Measurements from ENCODE around the gene CREBRF.
"Not testable (repeated sequence)": the region's sequence is repeated elsewhere in the genome, so short reads cannot be mapped to it uniquely, and the experiment has no call there.

CREBRF gene

GRCh38 chr5:173039964-173040363 is 16.2 kb upstream of the CREBRF start:
- Histone ChIP-seq H3K9me3 (ENCODE audit: insufficient read depth, low read depth, low read length) (no peaks in the 10 kb centered on the region; the same call in 1 of the 2 replicates), H3K4me3 (ENCODE audit: low read length) (no peak overlapping the region), H3K36me3 (ENCODE audit: insufficient read depth, low read depth, low read length) (peaks cover under 1% of the 10 kb centered on the region; the same call in 1 of the 2 replicates), H3K27ac (ENCODE audit: low read length) (no peak overlapping the region), H3K27me3 (ENCODE audit: insufficient read depth, low read length) (no peaks in the 10 kb centered on the region), H3K4me1 (ENCODE audit: insufficient read depth, low read length) (no peaks in the 10 kb centered on the region), H3K9ac (ENCODE audit: low read depth, low read length) (no peak overlapping the region)

GRCh38 chr5:173041881-173042762 is 14.0 kb upstream of the CREBRF start:
- H3K36me3 ChIP-seq (ENCODE audit: insufficient read depth, low read depth, low read length), result no peaks in the 10 kb centered on the region
- no peaks in the 10 kb centered on the region; the same call in 1 of the 2 replicates for H3K9me3 ChIP-seq (ENCODE audit: insufficient read depth, low read depth, low read length)
- H3K27ac ChIP-seq (ENCODE audit: low read length), result no peak overlapping the region
- H3K4me3 ChIP-seq (ENCODE audit: low read length), result no peak overlapping the region
- H3K9ac ChIP-seq (ENCODE audit: low read depth, low read length), result no peak overlapping the region; the same call in 1 of the 2 replicates
- H3K4me1 ChIP-seq (ENCODE audit: insufficient read depth, low read length), result no peaks in the 10 kb centered on the region
- no peaks in the 10 kb centered on the region for H3K27me3 ChIP-seq (ENCODE audit: insufficient read depth, low read length)

- Histone ChIP-seq H3K27me3 (ENCODE audit: insufficient read depth, low read length) (no peaks in the 10 kb centered on the region), H3K9me3 (ENCODE audit: insufficient read depth, low read depth, low read length) (no peaks in the 10 kb centered on the region; the same call in 1 of the 2 replicates), H3K9ac (ENCODE audit: low read depth, low read length) (no peak overlapping the region), H3K27ac (ENCODE audit: low read length) (no peak overlapping the region), H3K36me3 (ENCODE audit: insufficient read depth, low read depth, low read length) (no peaks in the 10 kb centered on the region), H3K4me1 (ENCODE audit: insufficient read depth, low read length) (no peaks in the 10 kb centered on the region), H3K4me3 (ENCODE audit: low read length) (no peak overlapping the region)
These were observed 13.4 kb upstream of the CREBRF start for GRCh38 chr5:173042763-173043107.

GRCh38 chr5:173045474-173045873 is 10.7 kb upstream of the CREBRF start:
- Histone ChIP-seq H3K4me1 (ENCODE audit: insufficient read depth, low read length) (no peaks in the 10 kb centered on the region), H3K27ac (ENCODE audit: low read length) (no peak overlapping the region), H3K9me3 (ENCODE audit: insufficient read depth, low read depth, low read length) (no peaks in the 10 kb centered on the region), H3K9ac (ENCODE audit: low read depth, low read length) (no peak overlapping the region), H3K36me3 (ENCODE audit: insufficient read depth, low read depth, low read length) (no peaks in the 10 kb centered on the region), H3K27me3 (ENCODE audit: insufficient read depth, low read length) (peaks cover 7% of the 10 kb centered on the region; the same call in 1 of the 2 replicates), H3K4me3 (ENCODE audit: low read length) (no peak overlapping the region)

GRCh38 chr5:173047096-173047837 is 8.9 kb upstream of the CREBRF start:
- not testable (repeated sequence) for H3K9ac ChIP-seq (ENCODE audit: low read depth, low read length); H3K27ac ChIP-seq (ENCODE audit: low read length); H3K9me3 ChIP-seq (ENCODE audit: insufficient read depth, low read depth, low read length); H3K4me1 ChIP-seq (ENCODE audit: insufficient read depth, low read length); H3K4me3 ChIP-seq (ENCODE audit: low read length); H3K36me3 ChIP-seq (ENCODE audit: insufficient read depth, low read depth, low read length)
- H3K27me3 ChIP-seq (ENCODE audit: insufficient read depth, low read length), result peaks cover 14% of the 10 kb centered on the region; the same call in 1 of the 2 replicates

GRCh38 chr5:173047838-173048105 is 8.4 kb upstream of the CREBRF start:
- Histone ChIP-seq H3K27ac (ENCODE audit: low read length) (no peak overlapping the region), H3K9me3 (ENCODE audit: insufficient read depth, low read depth, low read length) (no peaks in the 10 kb centered on the region), H3K27me3 (ENCODE audit: insufficient read depth, low read length) (peaks cover 14% of the 10 kb centered on the region; the same call in 1 of the 2 replicates), H3K4me1 (ENCODE audit: insufficient read depth, low read length) (no peaks in the 10 kb centered on the region), H3K9ac (ENCODE audit: low read depth, low read length) (no peak overlapping the region), H3K36me3 (ENCODE audit: insufficient read depth, low read depth, low read length) (no peaks in the 10 kb centered on the region), H3K4me3 (ENCODE audit: low read length) (no peak overlapping the region)

GRCh38 chr5:173050791-173051190 is 5.4 kb upstream of the CREBRF start:
- no peaks in the 10 kb centered on the region for H3K9me3 ChIP-seq (ENCODE audit: insufficient read depth, low read depth, low read length)
- no peak overlapping the region for H3K9ac ChIP-seq (ENCODE audit: low read depth, low read length)
- H3K4me1 ChIP-seq (ENCODE audit: insufficient read depth, low read length), result no peaks in the 10 kb centered on the region
- no peak overlapping the region for H3K4me3 ChIP-seq (ENCODE audit: low read length)
- no peaks in the 10 kb centered on the region for H3K36me3 ChIP-seq (ENCODE audit: insufficient read depth, low read depth, low read length)
- H3K27ac ChIP-seq (ENCODE audit: low read length), result no peak overlapping the region
- peaks cover 14% of the 10 kb centered on the region; the same call in 1 of the 2 replicates for H3K27me3 ChIP-seq (ENCODE audit: insufficient read depth, low read length)

- Histone ChIP-seq H3K4me3 (ENCODE audit: low read length) (no peak overlapping the region), H3K27ac (ENCODE audit: low read length) (no peak overlapping the region), H3K36me3 (ENCODE audit: insufficient read depth, low read depth, low read length) (no peaks in the 10 kb centered on the region), H3K9me3 (ENCODE audit: insufficient read depth, low read depth, low read length) (no peaks in the 10 kb centered on the region), H3K4me1 (ENCODE audit: insufficient read depth, low read length) (no peaks in the 10 kb centered on the region), H3K9ac (ENCODE audit: low read depth, low read length) (no peak overlapping the region), H3K27me3 (ENCODE audit: insufficient read depth, low read length) (peaks cover 14% of the 10 kb centered on the region; the same call in 1 of the 2 replicates)
These were observed 4.4 kb upstream of the CREBRF start for GRCh38 chr5:173051746-173052145.

- H3K4me1 ChIP-seq (ENCODE audit: insufficient read depth, low read length), result 0 out of 2 replicates have a peak, but pooled peaks cover 1% of the 10 kb centered on the region
- H3K27me3 ChIP-seq (ENCODE audit: insufficient read depth, low read length), result peaks cover 14% of the 10 kb centered on the region; the same call in 1 of the 2 replicates
- no peak overlapping the region for H3K27ac ChIP-seq (ENCODE audit: low read length)
- H3K4me3 ChIP-seq (ENCODE audit: low read length), result no peak overlapping the region
- no peaks in the 10 kb centered on the region for H3K9me3 ChIP-seq (ENCODE audit: insufficient read depth, low read depth, low read length)
- no peaks in the 10 kb centered on the region for H3K36me3 ChIP-seq (ENCODE audit: insufficient read depth, low read depth, low read length)
- no peak overlapping the region for H3K9ac ChIP-seq (ENCODE audit: low read depth, low read length)
These were observed 3.1 kb upstream of the CREBRF start for GRCh38 chr5:173053041-173053440.

- Histone ChIP-seq H3K9ac (ENCODE audit: low read depth, low read length) (peak overlapping the region; percentile 70; the same call in 1 of the 2 replicates), H3K4me1 (ENCODE audit: insufficient read depth, low read length) (0 out of 2 replicates have a peak, but pooled peaks cover 4% of the 10 kb centered on the region), H3K27ac (ENCODE audit: low read length) (no peak overlapping the region), H3K9me3 (ENCODE audit: insufficient read depth, low read depth, low read length) (no peaks in the 10 kb centered on the region), H3K27me3 (ENCODE audit: insufficient read depth, low read length) (peaks cover 10% of the 10 kb centered on the region; the same call in 1 of the 2 replicates), H3K4me3 (ENCODE audit: low read length) (peak overlapping the region; percentile 100), H3K36me3 (ENCODE audit: insufficient read depth, low read depth, low read length) (no peaks in the 10 kb centered on the region)
These were observed 970 bp upstream of the CREBRF start for GRCh38 chr5:173055042-173055721.

- Histone ChIP-seq H3K4me1 (ENCODE audit: insufficient read depth, low read length) (0 out of 2 replicates have a peak, but pooled peaks cover 4% of the 10 kb centered on the region), H3K9me3 (ENCODE audit: insufficient read depth, low read depth, low read length) (no peaks in the 10 kb centered on the region), H3K27ac (ENCODE audit: low read length) (no peak overlapping the region), H3K27me3 (ENCODE audit: insufficient read depth, low read length) (peaks cover 5% of the 10 kb centered on the region; the same call in 1 of the 2 replicates), H3K4me3 (ENCODE audit: low read length) (peak overlapping the region; percentile 100), H3K36me3 (ENCODE audit: insufficient read depth, low read depth, low read length) (no peaks in the 10 kb centered on the region), H3K9ac (ENCODE audit: low read depth, low read length) (peak overlapping the region; percentile 70; the same call in 1 of the 2 replicates)
These were observed 500 bp upstream of the CREBRF start for GRCh38 chr5:173055722-173055982.
